ENCODE results near the gene SEMA5A.

Gene SEMA5A

GRCh38 chr5:9314558-9314957, 231.3 kb downstream of the SEMA5A start:
- DNase-seq: no peak

- DNase-seq: no peak
These were observed 232.1 kb downstream of the SEMA5A start for GRCh38 chr5:9313751-9314150.

GRCh38 chr5:9307150-9307549, 238.7 kb downstream of the SEMA5A start:
- no peak for DNase-seq

DNA sequence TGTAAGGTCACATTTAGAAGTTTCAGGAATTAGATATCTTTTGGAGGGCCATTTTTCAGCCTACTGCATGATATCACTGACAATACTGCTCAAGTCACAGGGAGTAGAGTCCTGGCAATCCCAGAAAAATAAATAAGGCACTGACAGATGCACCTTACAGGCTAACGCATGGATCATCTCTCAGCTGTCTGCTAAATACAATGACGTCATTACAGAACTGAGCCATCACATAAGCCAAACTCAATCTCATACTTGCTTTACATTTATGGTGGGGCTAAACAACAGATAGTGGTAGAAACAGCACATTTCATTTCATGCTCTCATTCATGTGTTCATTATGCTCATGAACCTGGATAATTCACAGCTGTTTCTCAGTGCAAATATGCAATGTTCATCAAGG, 243.7 kb downstream of the SEMA5A start:
- no peak for DNase-seq

GRCh38 chr5:9301200-9301599, 244.7 kb downstream of the SEMA5A start:
- no peak for DNase-seq

DNA sequence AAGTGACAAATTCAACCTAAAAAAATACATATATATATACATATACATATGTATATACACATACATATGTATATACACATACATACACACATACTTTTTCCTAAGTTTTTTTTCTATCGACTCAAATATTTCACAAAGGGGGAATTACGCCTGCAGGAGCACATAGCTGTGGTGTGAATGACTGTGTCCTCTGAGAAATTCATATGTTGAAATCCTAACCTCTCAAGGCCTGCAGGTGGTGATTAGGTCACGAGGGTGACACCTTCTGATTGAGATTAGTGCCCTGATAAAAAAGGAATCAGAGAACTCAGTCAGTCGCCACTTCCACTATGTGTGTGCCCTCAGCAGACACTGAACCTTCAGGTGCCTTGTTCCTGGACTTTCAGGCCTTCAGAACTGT, 248.7 kb downstream of the SEMA5A start:
- no peak for DNase-seq

GRCh38 chr5:9295466-9295801, 250.4 kb downstream of the SEMA5A start:
- no peak for DNase-seq

- no peak for DNase-seq
These were observed 250.9 kb downstream of the SEMA5A start for GRCh38 chr5:9294793-9295465.

DNA sequence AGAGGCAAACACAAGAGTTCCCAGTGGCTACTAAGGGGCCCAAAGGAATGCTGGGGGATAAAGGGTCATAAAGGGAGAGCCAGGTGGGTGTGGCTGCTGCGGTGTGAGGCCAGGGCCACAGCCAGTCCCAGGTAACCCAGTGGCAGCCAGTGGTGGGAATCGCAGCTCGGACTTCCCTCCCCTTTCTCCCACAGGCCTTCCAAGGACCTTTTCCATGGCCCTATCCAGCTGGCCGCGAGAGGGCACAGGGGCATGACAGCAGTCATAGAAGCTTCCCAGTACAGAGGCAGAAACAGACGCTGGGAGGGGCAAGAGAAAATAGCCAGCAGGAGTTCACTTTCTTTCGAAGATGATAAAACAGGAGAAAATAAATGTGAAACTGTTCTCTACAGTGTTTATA, 257.6 kb downstream of the SEMA5A start:
- DNase-seq: no peak

DNA sequence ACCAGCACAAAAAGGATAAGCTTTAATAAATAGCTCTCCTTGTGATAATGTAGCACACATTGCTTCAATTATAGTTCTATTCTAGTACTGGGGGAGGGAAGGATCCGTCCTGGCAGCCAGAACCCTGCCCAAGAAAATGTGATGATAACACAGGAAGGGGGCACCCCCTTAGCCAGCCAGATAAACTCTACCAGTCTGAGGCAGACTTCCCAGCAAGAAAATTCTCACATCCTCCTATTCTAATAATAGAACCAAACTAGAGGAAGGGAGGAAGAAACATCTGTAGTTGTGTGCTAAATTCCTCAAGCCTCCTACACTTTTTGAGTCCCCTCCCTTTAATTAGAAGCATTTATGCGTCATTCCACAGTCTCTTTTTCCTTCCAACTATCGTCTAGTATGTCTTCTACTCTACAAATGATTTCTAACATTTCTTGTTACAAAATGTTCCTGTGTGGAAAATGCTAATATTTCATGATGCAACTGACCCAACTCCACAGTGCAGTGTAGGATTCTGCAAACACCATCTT, 261.0 kb downstream of the SEMA5A start:
- DNase-seq: no peak

DNA sequence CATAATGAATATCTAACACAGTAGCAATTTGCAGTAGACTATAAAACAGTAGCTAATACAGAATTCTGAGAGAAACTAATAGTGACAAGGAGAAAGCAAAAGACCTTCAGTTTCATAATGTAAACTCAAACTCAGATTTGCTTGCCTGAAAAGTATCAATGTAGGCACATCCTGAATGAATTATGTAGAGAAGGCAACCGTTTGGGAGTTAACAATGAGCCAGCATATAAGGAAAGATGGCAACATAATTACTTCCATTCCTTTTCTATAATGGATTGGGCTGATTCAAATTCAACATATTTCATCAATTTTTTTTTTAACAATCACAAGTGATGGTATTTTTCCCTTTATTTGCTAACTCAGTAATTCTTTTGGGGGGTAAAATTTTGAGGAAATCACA, 261.6 kb downstream of the SEMA5A start:
- DNase-seq: no peak

- no peak for DNase-seq
These were observed 262.4 kb downstream of the SEMA5A start for GRCh38 chr5:9283473-9283872.

GRCh38 chr5:9283021-9283420, 262.9 kb downstream of the SEMA5A start:
- no peak for DNase-seq

DNA sequence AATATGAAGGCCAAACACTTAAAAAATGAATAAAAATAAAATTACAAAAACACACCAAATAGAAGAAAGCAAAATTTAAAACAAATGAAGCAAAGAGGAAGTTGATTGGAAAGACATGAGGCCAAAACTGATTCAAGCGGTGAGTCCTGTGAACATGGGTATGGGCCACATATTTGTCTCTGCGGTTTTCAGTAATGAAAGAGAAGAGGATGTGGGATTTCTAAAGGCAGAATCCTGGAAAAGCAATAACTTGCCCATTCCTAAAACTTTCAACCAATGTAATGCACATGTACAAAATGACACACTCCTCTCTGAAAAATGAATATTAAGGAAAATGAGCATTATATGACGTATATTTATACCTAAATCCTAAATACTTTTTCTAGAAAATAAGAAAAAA, 263.7 kb downstream of the SEMA5A start:
- DNase-seq: no peak

- no peak for DNase-seq
These were observed 266.1 kb downstream of the SEMA5A start for GRCh38 chr5:9279774-9280173.

- no peak for DNase-seq
These were observed 266.8 kb downstream of the SEMA5A start for GRCh38 chr5:9278921-9279603.

DNA sequence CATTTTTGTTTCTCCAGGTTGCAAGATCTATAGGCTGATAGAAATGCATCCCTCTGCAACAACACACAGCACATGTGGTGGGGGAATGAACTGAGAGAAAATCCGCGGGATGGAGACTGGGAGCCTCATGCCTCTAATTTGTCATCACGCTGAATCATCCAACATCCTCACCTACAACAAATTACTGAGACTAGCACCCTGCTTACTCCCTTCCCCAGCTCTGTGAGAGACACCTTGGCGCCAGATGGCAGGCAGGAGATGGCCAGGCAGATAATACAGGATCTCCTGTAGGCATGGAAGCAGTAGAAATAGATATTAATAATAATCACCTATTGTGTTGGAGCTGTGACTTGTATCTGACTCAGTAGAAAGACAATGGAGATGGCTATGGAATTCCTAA, 276.9 kb downstream of the SEMA5A start:
- no peak for DNase-seq

GRCh38 chr5:9268226-9268625, 277.6 kb downstream of the SEMA5A start:
- no peak for DNase-seq

GRCh38 chr5:9265441-9266287, 280.2 kb downstream of the SEMA5A start:
- no peak for DNase-seq

DNA sequence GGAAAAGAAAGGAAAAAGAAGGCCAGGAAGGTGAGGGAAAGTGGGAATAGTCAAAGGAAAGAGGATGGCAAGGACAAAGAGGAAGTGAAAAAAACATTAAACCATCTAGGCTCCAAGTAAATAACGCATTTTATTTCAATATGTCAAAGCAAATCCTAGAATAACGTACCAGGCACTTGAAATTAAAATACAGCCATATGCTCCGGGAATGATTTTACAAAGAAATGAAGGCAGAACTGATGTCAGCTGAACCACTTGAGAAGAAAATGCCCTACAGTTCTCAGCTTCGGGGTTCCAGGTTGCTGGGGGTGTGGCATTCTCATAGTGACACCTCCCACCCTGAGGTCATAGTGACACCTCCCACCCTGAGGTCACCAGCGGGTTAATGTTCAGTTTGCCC, 281.6 kb downstream of the SEMA5A start:
- DNase-seq: no peak

- DNase-seq: no peak
These were observed 282.2 kb downstream of the SEMA5A start for GRCh38 chr5:9263656-9264055.

GRCh38 chr5:9251379-9251980, 294.4 kb downstream of the SEMA5A start:
- no peak for DNase-seq

- no peak for DNase-seq
These were observed 296.6 kb downstream of the SEMA5A start for GRCh38 chr5:9249231-9249630.
